Fibroblast of the aortic adventitia (primary cell): ENCODE data around the gene CD68. TPM values are rescaled to one million over a fixed set of nuclear protein-coding genes. Genes with fewer than 3 reads are reported as not detected.
A peak's percentile ranks its signal among the peaks of the same experiment; 100 is the strongest.

Source experiments
- DNase-seq: peaks from one replicate; pipeline ENCODE4 v3.0.0-alpha.2; 2010; ENCODE audit warnings: low read depth
- H3K4me3 ChIP-seq: 2 replicates; pipeline ENCODE4 v1.5.1; 2011; ENCODE audit warnings: low read depth, mild to moderate bottlenecking, control low read depth, low read length, moderate library complexity
- total RNA-seq: library from RNA; depleted of rRNA; stranded (reverse); fragments of >200 nt; gene quantifications from 2 replicates; pipeline ENCODE4 v1.2.3, GENCODE V29; 2012; ENCODE audit warnings: low replicate concordance
- TF ChIP-seq, protein P1 (sequence below): IDR thresholded peaks from 2 replicates; pipeline ENCODE4 v1.5.1; 2011; ENCODE audit warnings: mild to moderate bottlenecking, low read length, control low read depth, inconsistent platforms; ENCODE audit not compliant: insufficient read depth

CD68 gene
- total RNA-seq, 1 donor = 71.7 TPM

DNA sequence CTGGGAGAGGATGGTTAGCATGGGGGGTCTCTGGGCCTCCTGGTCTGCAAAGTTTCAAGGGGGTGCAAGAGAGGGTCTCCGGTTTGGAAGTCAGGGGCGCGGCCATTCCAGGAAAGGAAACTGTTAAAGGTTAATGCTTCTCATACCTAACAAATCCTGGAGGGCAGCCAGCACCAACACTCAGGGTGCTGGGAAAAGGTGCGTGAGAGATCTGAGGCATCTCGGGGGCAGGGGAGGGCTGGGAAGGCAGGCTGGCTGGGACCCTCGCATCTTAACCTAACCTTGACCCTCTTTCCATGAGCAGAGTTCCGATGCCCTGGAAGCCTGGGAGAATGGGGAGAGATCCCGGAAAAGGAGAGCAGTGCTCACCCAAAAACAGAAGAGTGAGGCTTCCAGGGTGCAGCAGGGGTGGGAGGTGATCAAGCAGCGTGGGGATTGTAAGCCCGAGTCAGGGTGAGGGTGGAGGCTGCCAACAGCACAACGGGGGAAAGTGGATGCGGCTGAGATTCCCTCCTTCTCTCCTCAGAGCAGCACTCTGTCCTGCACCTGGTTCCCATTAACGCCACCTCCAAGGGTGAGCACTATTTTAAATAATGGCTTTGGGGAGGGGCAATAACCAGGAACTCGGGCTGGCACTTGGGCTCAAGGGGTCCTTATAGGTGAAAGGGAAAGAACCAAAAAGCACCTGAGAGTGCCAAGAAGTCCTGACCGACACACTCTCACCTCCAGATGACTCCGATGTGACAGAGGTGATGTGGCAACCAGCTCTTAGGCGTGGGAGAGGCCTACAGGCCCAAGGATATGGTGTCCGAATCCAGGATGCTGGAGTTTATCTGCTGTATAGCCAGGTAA is 19.9 kb upstream of the CD68 start:
- TF ChIP-seq, protein P1, sequence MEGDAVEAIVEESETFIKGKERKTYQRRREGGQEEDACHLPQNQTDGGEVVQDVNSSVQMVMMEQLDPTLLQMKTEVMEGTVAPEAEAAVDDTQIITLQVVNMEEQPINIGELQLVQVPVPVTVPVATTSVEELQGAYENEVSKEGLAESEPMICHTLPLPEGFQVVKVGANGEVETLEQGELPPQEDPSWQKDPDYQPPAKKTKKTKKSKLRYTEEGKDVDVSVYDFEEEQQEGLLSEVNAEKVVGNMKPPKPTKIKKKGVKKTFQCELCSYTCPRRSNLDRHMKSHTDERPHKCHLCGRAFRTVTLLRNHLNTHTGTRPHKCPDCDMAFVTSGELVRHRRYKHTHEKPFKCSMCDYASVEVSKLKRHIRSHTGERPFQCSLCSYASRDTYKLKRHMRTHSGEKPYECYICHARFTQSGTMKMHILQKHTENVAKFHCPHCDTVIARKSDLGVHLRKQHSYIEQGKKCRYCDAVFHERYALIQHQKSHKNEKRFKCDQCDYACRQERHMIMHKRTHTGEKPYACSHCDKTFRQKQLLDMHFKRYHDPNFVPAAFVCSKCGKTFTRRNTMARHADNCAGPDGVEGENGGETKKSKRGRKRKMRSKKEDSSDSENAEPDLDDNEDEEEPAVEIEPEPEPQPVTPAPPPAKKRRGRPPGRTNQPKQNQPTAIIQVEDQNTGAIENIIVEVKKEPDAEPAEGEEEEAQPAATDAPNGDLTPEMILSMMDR = no peak
- H3K4me3 ChIP-seq = no peak overlapping the region
- no peak for DNase-seq

- TF ChIP-seq, protein P1 = peak; percentile 87
- DNase-seq = peak; percentile 59
Observed at GRCh38 chr17:7560172-7561027, 19.0 kb upstream of the CD68 start.

GRCh38 chr17:7561028-7561575 is 18.3 kb upstream of the CD68 start:
- TF ChIP-seq, protein P1 = peak; percentile 85
- DNase-seq = peak; percentile 80
- H3K4me3 ChIP-seq = peak overlapping the region; percentile 85

More at GRCh38 chr17:7560172-7561027, 19.0 kb upstream of the CD68 start:
- H3K4me3 ChIP-seq = peak overlapping the region; percentile 85

GRCh38 chr17:7561589-7562207 is 17.7 kb upstream of the CD68 start, which contains the start of gene SENP3:
Gene SENP3, plus strand, starts transcription at chr17:7561919. Its CDS starts 1,158 bp downstream, at chr17:7563077.
- H3K4me3 ChIP-seq = peak within 1 kb of the TSS; percentile 85
- TF ChIP-seq, protein P1 = no peak
- DNase-seq = peak; percentile 87

GRCh38 chr17:7562208-7562605 is 17.2 kb upstream of the CD68 start:
- TF ChIP-seq, protein P1 = no peak
- no peak for DNase-seq
- peak overlapping the region; percentile 85 for H3K4me3 ChIP-seq
